NT2/D1 (cell line): ENCODE results near the gene GPR63.

Experiments used
- YY1 ChIP-seq: IDR thresholded peaks from 2 replicates; pipeline ENCODE4 v1.6.1; 2011; ENCODE audit not compliant: insufficient read length, insufficient read depth
- ZNF274 ChIP-seq: IDR thresholded peaks from 2 replicates; pipeline ENCODE4 v1.6.1; 2011; ENCODE audit warnings: mild to moderate bottlenecking, low read depth, low read length

DNA sequence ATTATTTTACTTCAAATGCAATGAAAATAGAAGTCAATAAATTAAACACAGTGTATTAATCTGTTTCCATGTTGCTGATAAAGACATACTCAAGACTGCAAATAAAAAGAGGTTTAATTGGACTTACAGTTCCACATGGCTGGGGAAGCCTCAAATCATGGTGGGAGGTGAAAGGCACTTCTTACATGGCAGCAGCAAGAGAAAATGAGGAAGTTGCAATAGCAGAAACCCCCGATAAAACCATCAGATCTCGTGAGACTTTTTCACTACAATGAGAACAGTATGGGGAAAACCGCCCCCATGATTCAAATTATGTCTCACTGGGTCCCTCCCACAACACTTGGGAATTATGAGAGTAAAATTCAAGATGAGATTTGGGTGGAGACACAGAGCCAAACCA lies 82.2 kb downstream of the GPR63 start:
- TF ChIP-seq ZNF274 = no peak
- no peak for TF ChIP-seq YY1
